Uterus (tissue), 4 donors: ENCODE results near the gene NRSN2. TPM values are rescaled to one million over a fixed set of nuclear protein-coding genes. Genes with fewer than 3 reads are reported as not detected.
A peak's percentile ranks its signal among the peaks of the same experiment; 100 is the strongest.

Source experiments
- DNase-seq, 2 donors: peaks; one replicate each; pipeline ENCODE4 v3.0.0-alpha.2; 2019 to 2020
- H3K27ac ChIP-seq, 2 donors: fragments of 200-600 bp; sonication (generic); 1 replicate in 1 of 2; 2 replicates in 1 of 2; pipeline ENCODE4 v1.5.1; 2016 to 2018
- H3K27me3 ChIP-seq, 2 donors: fragments of 200-600 bp; sonication (generic); one replicate each; pipeline ENCODE4 v1.5.1; 2018 to 2019; ENCODE audit warnings: control low read depth in 1 of 2
- H3K36me3 ChIP-seq, 2 donors: fragments of 200-600 bp; sonication (generic); one replicate each; pipeline ENCODE4 v1.5.1; 2019; ENCODE audit warnings: control low read depth in 1 of 2
- H3K4me1 ChIP-seq, 2 donors: fragments of 200-600 bp; sonication (generic); one replicate each; pipeline ENCODE4 v1.5.1; 2018 to 2019; ENCODE audit warnings: control low read depth in 1 of 2
- H3K4me3 ChIP-seq, 2 donors: fragments of 200-600 bp; sonication (generic); 1 replicate in 1 of 2; 2 replicates in 1 of 2; pipeline ENCODE4 v1.5.1; 2018 to 2019; ENCODE audit warnings: mild to moderate bottlenecking in 1 of 2
- H3K9me3 ChIP-seq, 2 donors: fragments of 200-600 bp; sonication (generic); one replicate each; pipeline ENCODE4 v1.5.1; 2019; ENCODE audit warnings: control low read depth in 1 of 2
- CTCF ChIP-seq, 4 experiments: fragments of 200-600 bp in 2 of 4; fragments of 450-650 bp in 2 of 4; sonication (generic) in 2 of 4; IDR thresholded peaks; one replicate each; pipeline ENCODE4 v1.5.1; 2016 to 2019; ENCODE audit warnings: antibody characterized with exemption in 4 of 4, mild to moderate bottlenecking in 2 of 4, moderate library complexity in 1 of 4
- POLR2A ChIP-seq, 2 donors: fragments of 450-650 bp; IDR thresholded peaks; one replicate each; pipeline ENCODE4 v1.6.1; 2016; ENCODE audit warnings: antibody characterized with exemption in 2 of 2, mild to moderate bottlenecking in 1 of 2, moderate library complexity in 1 of 2
- intact Hi-C: fragments of 100-400 bp; cut with DNase I; formaldehyde crosslinking; loops from one replicate; pipeline ENCODE4 v1.15.1; 2023; ENCODE audit warnings: low total_unique reads
- total RNA-seq, 4 donors: library from RNA; depleted of rRNA in 3 of 4; stranded (reverse); fragments of >200 nt in 3 of 4; gene quantifications; one replicate each; pipeline versions ENCODE4 v1.1.0 to v1.2.4, GENCODE V29; 2014 to 2023
- donor health status: DM: yes; HTN: yes; CAD: no.

The NRSN2 gene
- total RNA-seq, 4 donors from 2014 or later = 10.2 to 65.6 (median 28.7) TPM

GRCh38 chr20:328027-328974 is 18.6 kb upstream of the NRSN2 start:
- no peaks in the 10 kb centered on the region for H3K4me1 ChIP-seq

GRCh38 chr20:328975-329695 is 17.8 kb upstream of the NRSN2 start:
- intact Hi-C loops = no loop called here
- H3K36me3 ChIP-seq = no peaks in the 10 kb centered on the region
- H3K27ac ChIP-seq = peak overlapping the region; percentile 96 to 98
- TF ChIP-seq POLR2A (IDR thresholded peaks at IDR 0.05) (no peak), CTCF (IDR thresholded peaks at IDR 0.05) (no peak)
- no peaks in the 10 kb centered on the region for H3K4me1 ChIP-seq
- no peak for DNase-seq
- no peak overlapping the region for H3K4me3 ChIP-seq
- H3K27me3 ChIP-seq = no peaks in the 10 kb centered on the region
- H3K9me3 ChIP-seq = no peaks in the 10 kb centered on the region

More at GRCh38 chr20:328027-328974, 18.6 kb upstream of the NRSN2 start:
- peak in 1 of 2 donors; percentile 21 for DNase-seq
- TF ChIP-seq CTCF (IDR thresholded peaks at IDR 0.05) (no peak), POLR2A (IDR thresholded peaks at IDR 0.05) (no peak)
- H3K4me3 ChIP-seq = peak overlapping the region in 1 of 2 donors; percentile 85
- H3K27ac ChIP-seq = peak overlapping the region; percentile 96 to 98
- H3K36me3 ChIP-seq = no peaks in the 10 kb centered on the region
- no peaks in the 10 kb centered on the region for H3K27me3 ChIP-seq
- intact Hi-C loops = no loop called here
- no peaks in the 10 kb centered on the region for H3K9me3 ChIP-seq

GRCh38 chr20:329851-330232 is 17.1 kb upstream of the NRSN2 start:
- TF ChIP-seq POLR2A (IDR thresholded peaks at IDR 0.05) = no peak
- TF ChIP-seq CTCF (IDR thresholded peaks at IDR 0.05) = no peak
- Histone ChIP-seq H3K4me3 (no peak overlapping the region), H3K9me3 (no peaks in the 10 kb centered on the region), H3K36me3 (no peaks in the 10 kb centered on the region), H3K4me1 (no peaks in the 10 kb centered on the region), H3K27me3 (no peaks in the 10 kb centered on the region), H3K27ac (peak overlapping the region in 1 of 2 donors; percentile 96)
- DNase-seq = no peak
- intact Hi-C loops = loop anchor here (10.0 kb wide), 1 partner anchor 55 kb away; no protein-coding TSS in a partner anchor

DNA sequence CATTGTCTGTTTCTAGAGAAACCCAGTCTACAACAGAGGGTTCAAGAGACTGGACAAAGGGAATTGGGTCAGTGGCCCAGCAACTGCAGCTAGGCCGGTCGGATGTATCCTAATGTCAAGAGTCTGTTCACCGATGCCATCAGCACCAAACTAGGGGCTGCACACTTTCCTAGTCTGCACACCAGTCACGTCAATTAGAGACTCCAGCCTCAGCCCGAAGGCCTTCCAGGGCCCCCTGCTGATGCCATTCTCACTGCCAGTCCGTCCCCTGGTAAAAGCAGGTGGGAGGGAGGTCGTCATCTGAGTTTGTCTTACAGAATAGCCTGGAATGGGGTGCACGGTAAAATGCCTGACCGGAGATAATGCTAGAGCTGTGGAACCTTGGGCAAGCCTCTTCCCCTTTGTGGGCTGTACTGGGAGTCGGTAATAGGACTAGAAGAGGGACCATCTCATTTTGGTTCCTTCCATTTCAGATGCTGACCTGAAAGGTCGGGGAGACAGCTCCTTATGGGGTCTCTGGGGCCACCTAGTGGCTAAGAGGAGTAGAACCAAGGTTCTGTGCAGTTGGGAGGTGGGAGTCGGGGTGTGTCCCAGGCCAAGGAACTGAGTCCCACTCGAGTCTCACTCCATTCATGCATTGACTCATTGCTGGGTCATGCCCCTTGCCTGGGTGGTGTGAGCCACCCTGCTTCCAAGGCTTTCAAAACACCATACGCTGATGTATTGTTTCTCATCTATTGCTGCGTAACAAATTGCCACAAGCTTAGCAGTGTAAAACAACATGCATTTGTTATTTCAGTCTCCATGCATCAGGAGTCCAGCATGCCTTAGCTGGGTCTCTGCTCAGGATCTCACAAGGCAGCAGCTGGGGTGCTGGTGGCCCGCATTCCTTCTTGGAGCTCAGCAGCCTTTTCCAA is 16.4 kb upstream of the NRSN2 start:
- H3K4me1 ChIP-seq = no peaks in the 10 kb centered on the region
- H3K9me3 ChIP-seq = no peaks in the 10 kb centered on the region
- no peaks in the 10 kb centered on the region for H3K27me3 ChIP-seq
- peak; percentile 52 to 67 for DNase-seq
- intact Hi-C loops = loop anchor here (10.0 kb wide), 1 partner anchor 56 kb away; no protein-coding TSS in a partner anchor
- H3K27ac ChIP-seq = no peak overlapping the region
- TF ChIP-seq CTCF (IDR thresholded peaks at IDR 0.05) (peak; percentile 87 to 92 (median 88)), POLR2A (IDR thresholded peaks at IDR 0.05) (peak in 1 of 2 donors; percentile 16)
- H3K36me3 ChIP-seq = no peaks in the 10 kb centered on the region
- no peak overlapping the region for H3K4me3 ChIP-seq
